Spleen (tissue), 11 donors: ENCODE data around the gene SHC3. TPM values are rescaled to one million over a fixed set of nuclear protein-coding genes. Genes with fewer than 3 reads are reported as not detected.

ENCODE experiments used
- DNase-seq: peaks from one replicate; pipeline ENCODE4 v3.0.0-alpha.2; 2020
- H3K27ac ChIP-seq, 8 donors: fragments of 200-600 bp; sonication (generic) in 7 of 8; 1 replicate in 4 of 8; 2 replicates in 4 of 8; pipeline versions ENCODE4 v1.5.0 to v1.8.0; 2016 to 2021; ENCODE audit warnings: inconsistent platforms in 4 of 8, mild to moderate bottlenecking in 4 of 8, moderate library complexity in 1 of 8
- H3K27me3 ChIP-seq, 7 donors: fragments of 200-600 bp; sonication (generic) in 6 of 7; replicated peaks in 1 of 7; 1 replicate in 4 of 7; 2 replicates in 3 of 7; pipeline versions ENCODE4 v1.5.0 to v1.8.0; 2016 to 2021; ENCODE audit warnings: inconsistent platforms in 3 of 7, mild to moderate bottlenecking in 1 of 7
- H3K36me3 ChIP-seq, 6 donors: fragments of 200-600 bp; sonication (generic) in 5 of 6; 1 replicate in 4 of 6; 2 replicates in 2 of 6; pipeline versions ENCODE4 v1.5.0 to v1.8.0; 2016 to 2021; ENCODE audit warnings: inconsistent platforms in 2 of 6
- H3K4me1 ChIP-seq, 6 donors: fragments of 200-600 bp; sonication (generic) in 5 of 6; 1 replicate in 3 of 6; 2 replicates in 3 of 6; pipeline versions ENCODE4 v1.5.0 to v1.8.0; 2016 to 2021; ENCODE audit warnings: inconsistent platforms in 3 of 6
- H3K4me3 ChIP-seq, 8 donors: fragments of 200-600 bp; sonication (generic) in 7 of 8; 1 replicate in 4 of 8; 2 replicates in 4 of 8; pipeline versions ENCODE4 v1.5.0 to v1.8.0; 2016 to 2021; ENCODE audit warnings: inconsistent platforms in 4 of 8, mild to moderate bottlenecking in 4 of 8, moderate library complexity in 2 of 8
- H3K9me3 ChIP-seq, 8 donors: fragments of 200-600 bp; sonication (generic) in 7 of 8; 1 replicate in 4 of 8; 2 replicates in 4 of 8; pipeline versions ENCODE4 v1.5.0 to v1.8.0; 2016 to 2021; ENCODE audit warnings: inconsistent platforms in 4 of 8
- CTCF ChIP-seq, 11 experiments: fragments of 200-600 bp in 7 of 11; fragments of 450-650 bp in 4 of 11; sonication (generic) in 4 of 11; IDR thresholded peaks in 8 of 11; conservative IDR thresholded peaks in 3 of 11; 1 replicate in 7 of 11; 2 replicates in 4 of 11; pipeline versions ENCODE4 v1.4.0 to v1.8.0; 2016 to 2021; ENCODE audit warnings: antibody characterized with exemption in 11 of 11, inconsistent platforms in 4 of 11, mild to moderate bottlenecking in 1 of 11
- POLR2A ChIP-seq, 3 donors: fragments of 450-650 bp; IDR thresholded peaks; one replicate each; pipeline ENCODE4 v1.5.1; 2017; ENCODE audit warnings: antibody characterized with exemption in 3 of 3, mild to moderate bottlenecking in 1 of 3
- POLR2AphosphoS5 ChIP-seq, 3 donors: sonication (generic); formaldehyde crosslinking; IDR thresholded peaks; one replicate each; pipeline ENCODE4 v1.5.1; 2017; ENCODE audit warnings: antibody characterized with exemption in 3 of 3
- WGBS, 5 donors: extraction: QIAGEN DNeasy Blood & Tissue Kit in 3 of 5; methylation state at CpG; one replicate each; pipeline versions ENCODE4 v1.1.5 to v1.1.7; 2013 to 2018; 5-methylcytosine and 5-hydroxymethylcytosine counted together
- intact Hi-C: fragments of 100-400 bp; cut with DNase I; formaldehyde crosslinking; loops from one replicate; pipeline ENCODE4 v1.15.0; 2023; ENCODE audit warnings: low total_unique reads
- polyA plus RNA-seq, 3 donors: library from polyadenylated mRNA; stranded (reverse); fragments of 200-250 nt; gene quantifications; one replicate each; pipeline ENCODE4 v1.2.1, GENCODE V29; 2013
- total RNA-seq, 7 donors: library from RNA; depleted of rRNA in 3 of 7; stranded (reverse); fragments of >200 nt in 3 of 7; fragmentation: NEBNext Ultra II Directional in 4 of 7; extraction: Animal tissue kit (Norgen Biotek cat#: 25700) in 4 of 7; gene quantifications; one replicate each; pipeline versions ENCODE4 v1.1.0 to v1.2.1, GENCODE V29; 2016 to 2021
- donor health status: healthy with polysubstance abuse.
- donor health status: DM: no; HTN: no; CAD: no; lungs with moderate emphysema.
- donor health status: DM: no; HTN: no; CAD: no.
- donor health status: Bipolar disorder and iron deficiency.
- donor health status: healthy.
- donor health status: DM: no; HTN: no; CAD: no.
- donor health status: DM: yes; HTN: yes; CAD: no.

SHC3 gene
- total and polyA plus RNA-seq, 10 donors = 0.03 to 0.70 (median 0.07) TPM; not detected in 1

- no peak for DNase-seq
- Histone ChIP-seq H3K36me3 (no peaks in the 10 kb centered on the region), H3K9me3 (no peaks in the 10 kb centered on the region), H3K27me3 (peaks cover 0 to 16% (median 0%) of the 10 kb centered on the region in 7 donors), H3K4me1 (peaks cover 0 to 12% (median 5%) of the 10 kb centered on the region in 6 donors), H3K4me3 (no peak overlapping the region), H3K27ac (no peak overlapping the region)
- 82 to 87% (median 87%) methylated on average over 2 to 3 of the region's 3 CpGs for WGBS, 5 donors
- intact Hi-C loops = no loop called here
- TF ChIP-seq POLR2AphosphoS5 (IDR thresholded peaks at IDR 0.05) (no peak), POLR2A (IDR thresholded peaks at IDR 0.05) (no peak), CTCF (IDR thresholded peaks at IDR 0.05 in 8 of 11, conservative IDR thresholded peaks at IDR 0.05 in 3 of 11) (no peak)
Observed at GRCh38 chr9:88957526-88957925, 221.1 kb downstream of the SHC3 start.

Other genes starting within 250 kb of the SHC3 start
- 10 to 100 TPM; 28.9 to 50.9 (median 39.9) TPM for gene S1PR3, start 187.3 kb downstream of the SHC3 start, total RNA-seq
- 10 to 100 TPM in 2 of 3 donors, 1 to 10 TPM in 1; 6.4 to 18.2 (median 13.6) TPM for gene S1PR3, start 187.3 kb downstream of the SHC3 start, polyA plus RNA-seq
- 10 to 100 TPM in 6 of 7 donors, 1 to 10 TPM in 1; 9.2 to 27.3 (median 13.9) TPM for gene CKS2, start 132.4 kb upstream of the SHC3 start, total RNA-seq
- 100 to 1,000 TPM in 2 of 3 donors, 10 to 100 TPM in 1; 50.0 to 142 (median 109) TPM for gene CKS2, start 132.4 kb upstream of the SHC3 start, polyA plus RNA-seq
- gene SECISBP2, start 139.7 kb upstream of the SHC3 start, total RNA-seq = 100 to 1,000 TPM in 1 of 7 donors, 10 to 100 TPM in 6; 55.7 to 117 (median 86.7) TPM
- gene SECISBP2, start 139.7 kb upstream of the SHC3 start, polyA plus RNA-seq = 10 to 100 TPM; 20.7 to 40.2 (median 38.4) TPM